CD4-positive, CD25-positive, alpha-beta regulatory T cell (primary cell): ENCODE data around the gene ALK. TPM values are rescaled to one million over a fixed set of nuclear protein-coding genes. Genes with fewer than 3 reads are reported as not detected.

ENCODE experiments used
- ATAC-seq, 2 donors: fragments of 150-1000 bp; cut with Tn5 transposase; one replicate each; pipeline ENCODE4 v1.10.0; 2021; ENCODE audit warnings: low read depth in 2 of 2, moderate number of reproducible peaks in 2 of 2, moderate library complexity in 1 of 2
- DNase-seq, 3 donors: peaks; one replicate each; pipeline versions ENCODE4 v3.0.0 to v3.0.0-alpha.2; 2012 to 2022; ENCODE audit warnings: mixed read lengths in 1 of 3
- H3K27ac ChIP-seq: one replicate; pipeline ENCODE4 v1.7.0; 2013; ENCODE audit warnings: mild to moderate bottlenecking, low read length; ENCODE audit not compliant: insufficient read depth, poor library complexity, severe bottlenecking
- H3K27me3 ChIP-seq: one replicate; pipeline ENCODE4 v1.7.0; 2013; ENCODE audit warnings: low read length; ENCODE audit not compliant: control insufficient read depth, insufficient read depth
- H3K36me3 ChIP-seq: one replicate; pipeline ENCODE4 v1.7.0; 2013; ENCODE audit warnings: mild to moderate bottlenecking, low read length, moderate library complexity; ENCODE audit not compliant: control insufficient read depth, insufficient read depth
- H3K4me1 ChIP-seq: 2 replicates; pipeline ENCODE4 v1.7.0; 2013; ENCODE audit warnings: mild to moderate bottlenecking, low read length; ENCODE audit not compliant: insufficient read depth, control insufficient read depth, poor library complexity, severe bottlenecking
- H3K4me3 ChIP-seq: one replicate; pipeline ENCODE4 v1.7.0; 2013; ENCODE audit warnings: low read depth, mild to moderate bottlenecking, low read length, moderate library complexity
- H3K9me3 ChIP-seq, 2 experiments: 1 replicate in 1 of 2; 2 replicates in 1 of 2; pipeline ENCODE4 v1.7.0; 2013; ENCODE audit warnings: low read length in 2 of 2, mild to moderate bottlenecking in 1 of 2, moderate library complexity in 1 of 2; ENCODE audit not compliant: control insufficient read depth in 2 of 2
- H3K27ac Mint-ChIP-seq, 3 donors: one replicate each; pipeline ENCODE4 v1.8.0; 2020 to 2022; ENCODE audit warnings: mild to moderate bottlenecking in 3 of 3, mixed read lengths in 3 of 3, moderate library complexity in 2 of 3
- H3K27me3 Mint-ChIP-seq: one replicate; pipeline ENCODE4 v1.8.0; 2022; ENCODE audit warnings: mild to moderate bottlenecking, mixed read lengths
- H3K36me3 Mint-ChIP-seq: one replicate; pipeline ENCODE4 v1.8.0; 2020; ENCODE audit warnings: mixed read lengths
- H3K4me1 Mint-ChIP-seq, 4 donors: one replicate each; pipeline ENCODE4 v1.8.0; 2020 to 2022; ENCODE audit warnings: mixed read lengths in 4 of 4, mild to moderate bottlenecking in 1 of 4
- H3K4me3 Mint-ChIP-seq, 4 donors: one replicate each; pipeline ENCODE4 v1.8.0; 2020 to 2022; ENCODE audit warnings: mild to moderate bottlenecking in 4 of 4, mixed read lengths in 4 of 4, moderate library complexity in 3 of 4
- H3K9me3 Mint-ChIP-seq, 7 donors: one replicate each; pipeline ENCODE4 v1.8.0; 2020 to 2022; ENCODE audit warnings: mixed read lengths in 7 of 7, mild to moderate bottlenecking in 3 of 7, moderate library complexity in 2 of 7
- polyA plus RNA-seq, 4 donors: library from polyadenylated mRNA; unstranded; fragments of 300-500 nt; fragmentation: Illumina TruSeq; gene quantifications; one replicate each; pipeline ENCODE4 v1.2.3, GENCODE V29; 2021
- total RNA-seq: library from RNA; stranded (reverse); gene quantifications from one replicate; pipeline ENCODE4 v1.2.3, GENCODE V29; 2022

Gene ALK
- total and polyA plus RNA-seq, 5 donors from 2014 or later, result not detected

- ATAC-seq (no peak), DNase-seq (no peak)
- Histone ChIP-seq H3K36me3 (peaks cover 27% of the 10 kb centered on the region), H3K4me3 (no peak overlapping the region), H3K4me1 (no peaks in the 10 kb centered on the region), H3K9me3 (no peaks in the 10 kb centered on the region), H3K27ac (no peak overlapping the region), H3K27me3 (no peaks in the 10 kb centered on the region)
- H3K9me3 Mint-ChIP-seq, result no peaks in the 10 kb centered on the region
- no peak overlapping the region for H3K27ac Mint-ChIP-seq
- H3K36me3 Mint-ChIP-seq, result peaks cover 21% of the 10 kb centered on the region
- H3K4me1 Mint-ChIP-seq, result peaks cover 0 to 4% (median 2%) of the 10 kb centered on the region in 4 donors
- no peaks in the 10 kb centered on the region for H3K27me3 Mint-ChIP-seq
- no peak overlapping the region for H3K4me3 Mint-ChIP-seq
These were observed 746.4 kb downstream of the ALK start for GRCh38 chr2:29174937-29175336.

GRCh38 chr2:29166242-29167039 lies 754.9 kb downstream of the ALK start:
- Histone ChIP-seq H3K36me3 (peaks cover 24% of the 10 kb centered on the region), H3K4me3 (no peak overlapping the region), H3K9me3 (no peaks in the 10 kb centered on the region), H3K4me1 (no peaks in the 10 kb centered on the region), H3K27ac (no peak overlapping the region), H3K27me3 (no peaks in the 10 kb centered on the region)
- no peak for ATAC-seq
- peaks cover 0 to 7% (median 2%) of the 10 kb centered on the region in 4 donors for H3K4me1 Mint-ChIP-seq
- H3K27ac Mint-ChIP-seq, result peak overlapping the region in 1 of 3 donors; percentile 50
- H3K9me3 Mint-ChIP-seq, result no peaks in the 10 kb centered on the region
- no peak overlapping the region for H3K4me3 Mint-ChIP-seq
- H3K27me3 Mint-ChIP-seq, result no peaks in the 10 kb centered on the region
- peaks cover 30% of the 10 kb centered on the region for H3K36me3 Mint-ChIP-seq
- no peak for DNase-seq

- no peaks in the 10 kb centered on the region for H3K9me3 ChIP-seq
- DNase-seq, result no peak
- no peak for ATAC-seq
- Mint-ChIP-seq H3K27ac (peak overlapping the region in 2 of 3 donors; percentile 44 to 50), H3K4me3 (no peak overlapping the region), H3K27me3 (no peaks in the 10 kb centered on the region), H3K36me3 (peaks cover 36% of the 10 kb centered on the region), H3K4me1 (peaks cover 0 to 7% (median under 1%) of the 10 kb centered on the region in 4 donors), H3K9me3 (no peaks in the 10 kb centered on the region)
- H3K4me3 ChIP-seq, result no peak overlapping the region
- H3K4me1 ChIP-seq, result no peaks in the 10 kb centered on the region
- peaks cover 27% of the 10 kb centered on the region for H3K36me3 ChIP-seq
- no peak overlapping the region for H3K27ac ChIP-seq
- no peaks in the 10 kb centered on the region for H3K27me3 ChIP-seq
These were observed 755.8 kb downstream of the ALK start for GRCh38 chr2:29165362-29166241.

DNA sequence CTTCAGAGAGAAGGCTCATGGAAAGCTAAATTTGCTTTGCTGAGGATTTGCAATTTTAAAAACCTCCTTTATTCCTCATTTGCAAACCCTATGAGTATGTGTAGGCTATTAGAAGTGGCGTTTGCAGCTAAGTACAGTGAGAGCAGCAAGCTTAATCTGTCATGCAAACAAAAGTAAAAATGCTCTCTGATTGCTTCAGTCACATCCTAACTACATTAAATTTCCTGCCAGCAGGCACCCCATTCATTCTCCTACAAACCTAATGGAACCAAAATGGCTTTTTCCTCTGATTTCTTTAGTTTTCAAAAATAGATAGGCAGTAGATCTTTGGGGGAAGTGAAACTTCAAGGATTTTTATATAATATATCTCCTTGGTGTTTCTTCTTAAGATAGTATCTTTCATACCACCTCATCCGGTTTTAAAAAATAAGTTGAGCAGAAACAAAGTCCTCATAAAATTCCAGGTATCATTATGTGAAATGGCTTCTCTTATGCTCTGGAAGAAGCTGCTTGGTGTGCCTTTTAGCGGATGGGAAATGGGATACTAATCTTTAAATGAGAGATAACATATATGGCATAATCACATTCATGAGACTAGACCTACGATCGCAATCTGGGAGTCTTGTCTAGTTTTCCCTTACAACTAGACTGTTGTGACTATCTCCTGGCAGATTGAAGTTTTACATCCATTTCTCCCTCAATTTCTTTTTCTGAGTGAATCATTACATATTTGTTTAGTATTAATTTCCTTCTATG lies 757.1 kb downstream of the ALK start:
- Histone ChIP-seq H3K36me3 (peaks cover 37% of the 10 kb centered on the region), H3K4me1 (no peaks in the 10 kb centered on the region), H3K27me3 (no peaks in the 10 kb centered on the region), H3K4me3 (no peak overlapping the region), H3K27ac (no peak overlapping the region), H3K9me3 (no peaks in the 10 kb centered on the region)
- Mint-ChIP-seq H3K27ac (peak overlapping the region in 1 of 3 donors; percentile 43), H3K9me3 (no peaks in the 10 kb centered on the region), H3K4me1 (peaks cover 0 to 7% (median under 1%) of the 10 kb centered on the region in 4 donors), H3K4me3 (no peak overlapping the region), H3K27me3 (no peaks in the 10 kb centered on the region), H3K36me3 (peaks cover 32% of the 10 kb centered on the region)
- no peak for DNase-seq
- ATAC-seq, result no peak

- Mint-ChIP-seq H3K27me3 (no peaks in the 10 kb centered on the region), H3K9me3 (no peaks in the 10 kb centered on the region), H3K36me3 (peaks cover 35% of the 10 kb centered on the region), H3K4me1 (peaks cover 0 to 7% (median under 1%) of the 10 kb centered on the region in 4 donors), H3K27ac (no peak overlapping the region), H3K4me3 (no peak overlapping the region)
- Histone ChIP-seq H3K4me1 (no peaks in the 10 kb centered on the region), H3K27ac (no peak overlapping the region), H3K27me3 (no peaks in the 10 kb centered on the region), H3K36me3 (peaks cover 47% of the 10 kb centered on the region), H3K9me3 (no peaks in the 10 kb centered on the region), H3K4me3 (no peak overlapping the region)
- DNase-seq (no peak), ATAC-seq (no peak)
These were observed 759.0 kb downstream of the ALK start for GRCh38 chr2:29162204-29162928.

GRCh38 chr2:29160184-29160583 lies 761.2 kb downstream of the ALK start:
- ATAC-seq (no peak), DNase-seq (no peak)
- no peaks in the 10 kb centered on the region for H3K9me3 Mint-ChIP-seq
- H3K4me3 ChIP-seq, result no peak overlapping the region
- no peaks in the 10 kb centered on the region for H3K27me3 ChIP-seq
- H3K4me3 Mint-ChIP-seq, result no peak overlapping the region
- H3K27me3 Mint-ChIP-seq, result no peaks in the 10 kb centered on the region
- peaks cover 0 to 1% (median 0%) of the 10 kb centered on the region in 4 donors for H3K4me1 Mint-ChIP-seq
- peaks cover 39% of the 10 kb centered on the region for H3K36me3 Mint-ChIP-seq
- H3K9me3 ChIP-seq, result no peaks in the 10 kb centered on the region
- H3K27ac Mint-ChIP-seq, result no peak overlapping the region
- H3K27ac ChIP-seq, result no peak overlapping the region
- H3K36me3 ChIP-seq, result peaks cover 56% of the 10 kb centered on the region
- H3K4me1 ChIP-seq, result no peaks in the 10 kb centered on the region

DNA sequence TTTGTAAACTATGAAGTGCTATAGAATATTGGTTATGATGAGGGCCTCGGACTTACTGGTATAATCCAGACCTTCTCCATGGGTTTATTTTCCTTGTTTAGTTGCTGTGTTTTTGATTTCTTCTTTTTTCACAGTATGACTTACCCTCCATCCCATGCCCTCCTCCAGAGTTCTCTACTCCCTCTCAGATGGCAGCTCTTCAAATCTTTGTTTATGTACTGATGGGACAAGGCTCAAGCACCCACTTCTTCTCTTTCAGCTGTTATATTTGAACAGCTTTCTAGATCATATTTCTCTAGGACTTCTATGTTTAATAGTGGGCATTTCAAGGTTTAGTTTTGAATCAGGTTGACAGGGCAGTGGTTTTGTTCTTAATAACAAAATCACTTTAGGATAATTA lies 762.3 kb downstream of the ALK start:
- DNase-seq (no peak), ATAC-seq (no peak)
- peaks cover 66% of the 10 kb centered on the region for H3K36me3 ChIP-seq
- no peaks in the 10 kb centered on the region for H3K27me3 Mint-ChIP-seq
- no peak overlapping the region for H3K27ac ChIP-seq
- peaks cover 0 to 1% (median 0%) of the 10 kb centered on the region in 4 donors for H3K4me1 Mint-ChIP-seq
- no peaks in the 10 kb centered on the region for H3K27me3 ChIP-seq
- H3K9me3 ChIP-seq, result no peaks in the 10 kb centered on the region
- H3K4me1 ChIP-seq, result no peaks in the 10 kb centered on the region
- peak overlapping the region in 2 of 3 donors; percentile 1 to 68 for H3K27ac Mint-ChIP-seq
- H3K4me3 Mint-ChIP-seq, result no peak overlapping the region
- no peak overlapping the region for H3K4me3 ChIP-seq
- no peaks in the 10 kb centered on the region for H3K9me3 Mint-ChIP-seq
- H3K36me3 Mint-ChIP-seq, result peaks cover 46% of the 10 kb centered on the region
